Stimulated activated effector memory CD8-positive, alpha-beta T cell treated with anti-CD3 and anti-CD28 coated beads, Interleukin-12 subunit alpha, Interleukin-12 subunit beta, amount 100 ng/mL, for 72 hours (primary cell): Measurements from ENCODE around the gene PTPRQ.

Experiments used
- ATAC-seq: fragments of 150-1000 bp; cut with Tn5 transposase; 2 replicates; pipeline ENCODE4 v1.10.0; 2021
- DNase-seq, 2 donors: peaks; one replicate each; pipeline ENCODE4 v3.0.0; 2021 to 2022; ENCODE audit warnings: low spot score in 2 of 2
- H3K27ac Mint-ChIP-seq: one replicate; pipeline ENCODE4 v1.8.0; 2022; ENCODE audit warnings: mild to moderate bottlenecking, mixed read lengths
- H3K36me3 Mint-ChIP-seq: one replicate; pipeline ENCODE4 v1.8.0; 2022; ENCODE audit warnings: mild to moderate bottlenecking, mixed read lengths
- H3K4me1 Mint-ChIP-seq: one replicate; pipeline ENCODE4 v1.8.0; 2022; ENCODE audit warnings: mixed read lengths
- H3K4me3 Mint-ChIP-seq: one replicate; pipeline ENCODE4 v1.8.0; 2022; ENCODE audit warnings: mild to moderate bottlenecking, mixed read lengths
- H3K9me3 Mint-ChIP-seq: one replicate; pipeline ENCODE4 v1.8.0; 2022; ENCODE audit warnings: mixed read lengths

PTPRQ gene

DNA sequence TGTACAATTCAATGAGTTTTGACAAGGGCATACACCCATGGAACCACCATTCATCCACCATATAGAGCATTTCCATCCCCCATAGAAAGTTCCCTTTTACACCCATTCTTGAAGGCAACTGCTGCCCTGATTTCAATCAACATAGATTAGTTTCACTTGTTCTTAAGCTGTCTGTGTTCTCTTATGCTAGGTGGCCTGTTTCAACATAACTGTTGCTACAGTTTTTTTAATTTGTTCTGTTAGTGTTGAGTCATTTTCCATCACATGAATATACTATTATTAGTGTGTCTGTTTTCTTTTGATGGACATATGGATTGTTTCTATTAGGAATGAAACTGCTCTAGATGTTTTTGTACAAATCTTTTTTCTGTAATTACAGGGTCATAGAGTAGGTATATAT, 123.4 kb downstream of the PTPRQ start:
- H3K4me3 Mint-ChIP-seq = no peak overlapping the region
- H3K4me1 Mint-ChIP-seq = no peaks in the 10 kb centered on the region
- no peak for DNase-seq
- ATAC-seq = no peak
- no peaks in the 10 kb centered on the region for H3K36me3 Mint-ChIP-seq
- H3K9me3 Mint-ChIP-seq = no peaks in the 10 kb centered on the region
- H3K27ac Mint-ChIP-seq = no peak overlapping the region

GRCh38 chr12:80576641-80577418, 132.8 kb downstream of the PTPRQ start:
- DNase-seq (no peak), ATAC-seq (no peak)
- Mint-ChIP-seq H3K4me3 (no peak overlapping the region), H3K9me3 (peaks cover 20% of the 10 kb centered on the region), H3K4me1 (no peaks in the 10 kb centered on the region), H3K36me3 (no peaks in the 10 kb centered on the region), H3K27ac (no peak overlapping the region)

GRCh38 chr12:80580254-80580653, 136.2 kb downstream of the PTPRQ start:
- H3K27ac Mint-ChIP-seq = no peak overlapping the region
- no peaks in the 10 kb centered on the region for H3K36me3 Mint-ChIP-seq
- no peaks in the 10 kb centered on the region for H3K4me1 Mint-ChIP-seq
- no peak for ATAC-seq
- H3K4me3 Mint-ChIP-seq = no peak overlapping the region
- peaks cover 23% of the 10 kb centered on the region for H3K9me3 Mint-ChIP-seq
- no peak for DNase-seq

DNA sequence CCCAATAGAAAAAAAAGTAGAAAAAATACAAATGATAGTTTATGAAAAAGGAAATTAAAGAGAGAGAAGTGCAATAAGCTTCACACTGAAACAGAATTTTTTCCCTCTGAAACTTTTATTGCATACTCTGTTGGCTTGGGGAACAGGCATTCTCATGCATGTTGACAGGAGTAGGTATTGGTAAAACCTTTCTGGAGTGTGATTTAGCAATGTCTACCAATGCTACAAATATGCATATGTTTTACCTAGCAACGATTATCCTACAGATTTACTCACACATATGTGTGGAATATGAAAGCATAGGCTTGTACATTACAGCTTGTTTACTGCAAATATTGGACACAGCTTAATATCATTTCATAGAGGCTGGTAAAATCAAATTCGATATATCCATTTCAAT, 137.7 kb downstream of the PTPRQ start:
- DNase-seq (no peak), ATAC-seq (no peak)
- Mint-ChIP-seq H3K4me3 (no peak overlapping the region), H3K27ac (no peak overlapping the region), H3K9me3 (peaks cover 25% of the 10 kb centered on the region), H3K36me3 (no peaks in the 10 kb centered on the region), H3K4me1 (no peaks in the 10 kb centered on the region)

DNA sequence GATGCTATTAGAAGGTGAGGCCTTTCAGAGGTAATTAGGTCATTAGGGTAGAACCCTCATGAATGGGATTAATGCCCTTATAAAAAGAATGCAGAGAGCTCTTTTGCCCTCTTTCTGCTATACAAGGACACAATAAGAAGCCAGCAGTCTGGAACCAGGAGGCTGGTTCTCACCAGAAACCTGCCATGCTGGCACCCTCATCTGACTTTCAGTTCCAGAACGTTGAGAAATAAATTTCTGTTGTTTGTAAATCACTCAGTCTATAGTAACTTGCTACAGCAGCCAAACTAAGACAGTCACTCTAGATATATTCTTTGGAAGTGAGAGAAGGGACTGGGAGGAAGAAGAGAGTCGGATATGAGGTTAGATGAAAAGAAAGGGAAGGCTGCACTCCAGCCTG, 138.4 kb downstream of the PTPRQ start:
- no peaks in the 10 kb centered on the region for H3K36me3 Mint-ChIP-seq
- no peak overlapping the region for H3K4me3 Mint-ChIP-seq
- peaks cover 24% of the 10 kb centered on the region for H3K9me3 Mint-ChIP-seq
- DNase-seq (no peak), ATAC-seq (no peak)
- H3K27ac Mint-ChIP-seq = no peak overlapping the region
- H3K4me1 Mint-ChIP-seq = no peaks in the 10 kb centered on the region

- Mint-ChIP-seq H3K27ac (no peak overlapping the region), H3K4me1 (no peaks in the 10 kb centered on the region), H3K36me3 (no peaks in the 10 kb centered on the region), H3K4me3 (no peak overlapping the region), H3K9me3 (peaks cover 22% of the 10 kb centered on the region)
- DNase-seq = no peak
- no peak for ATAC-seq
These were observed 145.0 kb downstream of the PTPRQ start for GRCh38 chr12:80589077-80589476.

- Mint-ChIP-seq H3K4me3 (no peak overlapping the region), H3K36me3 (no peaks in the 10 kb centered on the region), H3K9me3 (peaks cover 23% of the 10 kb centered on the region), H3K27ac (no peak overlapping the region), H3K4me1 (no peaks in the 10 kb centered on the region)
- DNase-seq (no peak), ATAC-seq (no peak)
These were observed 146.1 kb downstream of the PTPRQ start for GRCh38 chr12:80590085-80590484.

GRCh38 chr12:80593766-80594165, 149.7 kb downstream of the PTPRQ start:
- no peak for ATAC-seq
- no peak overlapping the region for H3K4me3 Mint-ChIP-seq
- peaks cover 14% of the 10 kb centered on the region for H3K9me3 Mint-ChIP-seq
- DNase-seq = no peak
- no peaks in the 10 kb centered on the region for H3K36me3 Mint-ChIP-seq
- no peaks in the 10 kb centered on the region for H3K4me1 Mint-ChIP-seq
- H3K27ac Mint-ChIP-seq = no peak overlapping the region

GRCh38 chr12:80596509-80596908, 152.5 kb downstream of the PTPRQ start:
- DNase-seq (no peak), ATAC-seq (no peak)
- peaks cover 9% of the 10 kb centered on the region for H3K9me3 Mint-ChIP-seq
- H3K27ac Mint-ChIP-seq = no peak overlapping the region
- H3K4me3 Mint-ChIP-seq = no peak overlapping the region
- H3K36me3 Mint-ChIP-seq = no peaks in the 10 kb centered on the region
- no peaks in the 10 kb centered on the region for H3K4me1 Mint-ChIP-seq

DNA sequence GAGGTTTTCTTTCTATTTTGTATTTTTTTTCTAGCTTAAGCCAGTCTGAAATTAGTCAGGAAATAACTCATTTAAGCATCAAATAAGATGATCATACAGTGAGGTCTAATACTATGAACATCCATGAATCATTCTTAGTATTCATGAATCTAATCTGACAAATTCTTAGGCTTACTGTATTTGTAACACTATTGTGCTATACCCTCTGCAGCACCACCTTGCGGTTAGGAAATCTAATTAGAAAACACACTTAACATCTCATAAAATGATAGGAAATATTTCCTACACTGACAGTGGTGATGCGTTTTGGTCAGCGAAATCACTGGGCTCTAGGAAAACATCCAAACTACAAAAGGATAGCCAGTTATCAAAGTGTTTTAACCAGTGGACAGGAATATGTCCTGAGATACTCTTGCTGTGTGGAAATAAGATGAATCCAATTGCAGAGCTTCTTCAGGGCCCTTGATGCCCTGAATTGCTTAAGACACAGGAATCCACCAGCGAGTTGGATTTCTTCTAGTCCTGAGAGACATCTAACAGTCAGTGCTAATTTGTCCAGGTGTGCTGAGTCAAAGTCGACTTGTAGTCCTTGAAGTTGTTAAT, 154.1 kb downstream of the PTPRQ start:
- Mint-ChIP-seq H3K36me3 (no peaks in the 10 kb centered on the region), H3K9me3 (peaks cover 9% of the 10 kb centered on the region), H3K27ac (no peak overlapping the region), H3K4me1 (no peaks in the 10 kb centered on the region), H3K4me3 (no peak overlapping the region)
- DNase-seq (no peak), ATAC-seq (no peak)

DNA sequence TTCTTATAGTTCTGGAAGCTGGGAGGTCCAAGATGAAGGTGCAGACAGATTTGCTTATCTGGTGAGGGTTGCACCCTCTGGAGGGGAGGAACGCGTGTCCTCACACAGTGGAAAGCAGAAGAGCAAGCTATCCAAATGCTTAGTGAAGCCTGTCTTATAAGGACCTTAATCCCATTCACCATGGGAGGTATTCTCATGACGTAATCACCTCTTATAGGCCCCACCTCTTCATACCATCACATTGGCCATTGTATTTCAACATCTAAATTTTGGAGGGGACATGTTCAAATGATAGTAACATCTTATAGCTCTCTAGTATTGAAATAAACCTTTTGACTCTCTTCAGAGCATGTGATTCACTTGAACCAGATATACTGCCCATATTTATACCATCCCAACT, 158.4 kb downstream of the PTPRQ start:
- ATAC-seq = no peak

DNA sequence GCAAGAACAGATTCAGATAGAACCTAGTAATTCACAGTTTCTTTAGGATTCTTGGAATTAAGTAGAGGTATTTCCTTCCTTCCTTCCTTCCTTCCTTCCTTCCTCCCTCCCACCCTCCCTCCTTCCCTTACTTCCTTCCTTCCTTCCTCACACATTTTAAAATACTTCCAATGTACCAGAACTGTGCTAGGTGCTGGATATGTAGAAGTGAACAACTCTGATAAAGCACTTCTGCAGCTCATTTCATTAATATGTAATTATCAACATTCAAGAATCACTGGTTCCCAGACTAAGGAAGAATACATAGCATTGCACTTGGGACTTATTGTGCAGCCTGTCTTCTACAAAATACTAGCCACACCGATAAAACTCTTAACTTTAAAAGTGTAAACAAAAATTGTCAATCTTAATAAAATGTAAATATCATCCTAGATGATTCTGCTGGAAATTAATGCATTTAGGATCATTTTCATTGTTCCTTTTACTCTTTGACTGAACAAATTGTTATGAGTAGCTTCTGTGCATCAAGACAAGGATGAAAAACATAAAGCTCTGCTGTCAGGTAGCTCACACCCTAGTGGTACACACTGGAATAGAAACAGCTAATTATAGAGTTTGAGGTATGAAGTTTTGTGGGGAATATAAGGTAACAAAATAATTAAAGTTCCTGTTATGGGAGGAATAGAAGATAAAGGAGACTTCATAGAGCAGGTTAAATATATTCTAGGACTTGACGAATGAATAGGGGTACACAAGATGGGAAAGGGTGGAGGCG, 163.5 kb downstream of the PTPRQ start:
- DNase-seq (no peak), ATAC-seq (no peak)
- Mint-ChIP-seq H3K4me3 (no peak overlapping the region), H3K36me3 (no peaks in the 10 kb centered on the region), H3K9me3 (peaks cover 10% of the 10 kb centered on the region), H3K27ac (no peak overlapping the region), H3K4me1 (no peaks in the 10 kb centered on the region)

More for the DNA sequence above, 158.4 kb downstream of the PTPRQ start:
- Mint-ChIP-seq H3K4me1 (no peaks in the 10 kb centered on the region), H3K36me3 (no peaks in the 10 kb centered on the region), H3K27ac (no peak overlapping the region), H3K4me3 (no peak overlapping the region), H3K9me3 (peaks cover 7% of the 10 kb centered on the region)
- no peak for DNase-seq

DNA sequence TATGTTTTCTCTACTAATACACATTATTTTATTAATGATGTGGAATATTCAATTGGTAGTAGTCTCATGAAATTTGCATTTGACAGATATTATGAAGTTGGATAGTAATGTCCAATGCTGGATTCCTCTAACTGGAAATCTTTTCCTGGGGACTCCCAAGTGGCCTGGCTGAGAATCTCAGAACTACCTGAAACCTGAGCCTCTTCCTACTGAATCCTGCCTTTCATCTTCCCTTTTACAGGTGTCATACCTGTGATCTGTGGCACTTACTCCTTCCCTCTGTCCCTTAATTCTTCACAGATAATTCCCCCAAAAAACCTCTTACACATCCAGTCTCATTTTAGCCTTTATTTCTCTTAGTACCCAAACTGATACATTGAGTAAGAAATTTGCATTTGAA, 173.7 kb downstream of the PTPRQ start:
- Mint-ChIP-seq H3K9me3 (peaks cover 10% of the 10 kb centered on the region), H3K27ac (no peak overlapping the region), H3K4me3 (no peak overlapping the region), H3K36me3 (no peaks in the 10 kb centered on the region), H3K4me1 (no peaks in the 10 kb centered on the region)
- ATAC-seq = no peak
- no peak for DNase-seq

DNA sequence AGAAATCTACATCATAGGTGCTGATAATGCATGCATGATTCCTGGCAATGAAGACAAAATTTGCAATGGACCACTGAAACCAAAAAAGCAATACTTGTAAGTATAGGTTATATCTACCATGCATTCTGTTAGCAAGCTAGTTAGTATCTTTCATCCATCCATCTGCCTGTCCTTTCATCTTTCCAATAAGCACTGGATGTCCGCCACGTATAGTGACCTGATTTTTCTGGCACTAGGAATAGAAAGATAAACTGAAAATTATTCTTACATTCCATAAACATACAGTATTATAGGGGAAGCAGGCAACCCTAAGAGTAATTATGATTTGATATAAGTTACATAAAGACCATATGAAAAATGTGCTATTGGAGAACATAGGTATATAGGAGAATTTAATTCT, 176.2 kb downstream of the PTPRQ start:
- Mint-ChIP-seq H3K4me1 (no peaks in the 10 kb centered on the region), H3K27ac (no peak overlapping the region), H3K36me3 (no peaks in the 10 kb centered on the region), H3K9me3 (peaks cover 8% of the 10 kb centered on the region), H3K4me3 (no peak overlapping the region)
- no peak for DNase-seq
- ATAC-seq = no peak

- no peak for DNase-seq
- Mint-ChIP-seq H3K4me3 (no peak overlapping the region), H3K36me3 (no peaks in the 10 kb centered on the region), H3K27ac (no peak overlapping the region), H3K9me3 (peaks cover 7% of the 10 kb centered on the region), H3K4me1 (no peaks in the 10 kb centered on the region)
- ATAC-seq = no peak
These were observed 178.2 kb downstream of the PTPRQ start for GRCh38 chr12:80622271-80622670.

DNA sequence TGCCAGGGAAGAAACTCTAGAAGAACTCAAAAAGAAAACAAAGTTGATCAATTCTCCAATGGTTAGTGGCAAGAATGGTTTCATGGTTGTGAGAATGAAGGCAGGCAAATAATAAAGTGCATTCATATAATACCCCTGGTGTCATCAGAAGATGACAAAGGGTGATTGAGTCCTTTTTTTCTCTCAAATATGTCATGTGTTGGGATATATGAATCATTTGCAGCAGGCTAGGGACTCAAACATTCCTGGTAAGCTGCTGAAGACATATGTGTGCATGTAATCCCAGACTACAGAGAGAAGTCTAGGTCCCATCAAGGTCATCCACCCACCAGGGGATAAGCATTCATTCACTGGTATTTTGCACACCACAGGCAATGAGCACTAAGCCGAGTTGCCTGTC, 181.0 kb downstream of the PTPRQ start:
- Mint-ChIP-seq H3K4me3 (no peak overlapping the region), H3K9me3 (peaks cover 8% of the 10 kb centered on the region), H3K4me1 (no peaks in the 10 kb centered on the region), H3K27ac (no peak overlapping the region), H3K36me3 (no peaks in the 10 kb centered on the region)
- ATAC-seq = no peak
- DNase-seq = no peak
